ENCODE results near the gene NUDT2. TPM values are rescaled to one million over a fixed set of nuclear protein-coding genes. Genes with fewer than 3 reads are reported as not detected.

The NUDT2 gene
- total and polyA plus RNA-seq, 2 donors (not counting 1 experiment from before 2014, with no cell fraction given) = 12.2 to 20.4 TPM

DNA sequence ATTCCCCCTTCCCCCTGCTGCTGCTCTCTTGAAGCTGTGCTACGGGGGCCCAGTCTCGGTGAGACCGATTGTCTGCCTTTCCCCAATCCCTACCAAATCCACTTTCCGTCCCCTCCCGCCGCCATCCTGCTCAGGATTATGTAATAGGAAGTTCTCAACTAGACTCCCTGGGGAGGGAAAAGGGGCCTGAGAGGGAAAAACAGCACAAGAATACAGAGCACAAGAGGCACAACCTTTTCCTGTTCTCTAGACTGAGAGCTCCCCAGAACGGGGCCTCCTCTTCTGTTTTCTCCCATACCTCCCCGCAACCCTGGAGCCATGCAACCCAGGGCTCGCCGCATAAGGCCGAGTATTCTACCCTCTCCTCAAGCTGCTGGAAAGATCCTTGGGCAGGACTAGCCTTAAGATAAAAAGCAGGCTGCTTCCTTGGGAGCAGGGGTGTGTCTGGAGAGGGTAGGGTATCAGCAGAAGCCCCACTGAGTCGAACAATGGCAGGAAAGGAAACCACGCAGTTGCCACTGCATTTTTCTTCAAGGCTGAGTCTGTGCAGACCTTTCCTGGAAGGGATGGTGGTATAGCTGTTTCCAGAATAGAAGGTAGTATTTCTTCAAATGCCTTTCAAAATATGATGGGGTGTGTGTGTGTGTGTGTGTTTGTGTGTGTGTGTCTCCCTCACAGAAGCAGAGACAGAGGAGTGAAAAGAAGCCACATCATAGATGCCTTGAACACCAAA lies 34.4 kb downstream of the NUDT2 start:
- Histone ChIP-seq H3K9ac (ENCODE audit: low read length) (no peak overlapping the region), H2AFZ (ENCODE audit: insufficient read depth, low read depth, low read length, poor library complexity, severe bottlenecking) (no peak overlapping the region), H4K20me1 (ENCODE audit: control insufficient read depth, insufficient read depth, low read length, poor library complexity, severe bottlenecking) (no peaks in the 10 kb centered on the region), H3K4me3 (ENCODE audit: control extremely low read depth in 1 of 5, extremely low read depth in 1 of 5, insufficient read depth in 1 of 5, low read depth in 2 of 5, low read length in 4 of 5) (no peak overlapping the region), H3K36me3 (replicated peaks in 1 of 2; ENCODE audit: control extremely low read depth in 1 of 2, control insufficient read depth in 1 of 2, extremely low read depth in 1 of 2, insufficient read depth in 2 of 2, low read length in 1 of 2) (no peaks in the 10 kb centered on the region), H3K4me1 (ENCODE audit: control insufficient read depth in 2 of 2, insufficient read depth in 2 of 2, low read length in 2 of 2) (no peaks in the 10 kb centered on the region), H3K27ac (ENCODE audit: low read length in 2 of 2) (no peak overlapping the region), H3K79me2 (ENCODE audit: control insufficient read depth, insufficient read depth, low read length) (no peaks in the 10 kb centered on the region), H3K27me3 (replicated peaks in 1 of 4; ENCODE audit: control extremely low read depth in 1 of 4, control insufficient read depth in 3 of 4, insufficient read depth in 4 of 4, low read length in 3 of 4) (no peaks in the 10 kb centered on the region), H3K9me3 (ENCODE audit: control extremely low read depth in 1 of 3, control insufficient read depth in 2 of 3, insufficient read depth in 1 of 3, low read length in 2 of 3) (peaks cover 0 to 6% (median 0%) of the 10 kb centered on the region in 3 donors), H3K4me2 (replicated peaks; ENCODE audit: low read depth, low read length, poor library complexity, severe bottlenecking) (no peak overlapping the region)
- intact Hi-C loops (cut with micrococcal nuclease) = no loop called here
- H3K4me3 Mint-ChIP-seq = no peak overlapping the region
- ATAC-seq (ENCODE audit: low read depth) = no peak
- no peaks in the 10 kb centered on the region for H3K27me3 Mint-ChIP-seq
- no peak overlapping the region for H3K27ac Mint-ChIP-seq
- TF ChIP-seq EZH2 (IDR thresholded peaks at IDR 0.05; ENCODE audit: borderline replicate concordance, insufficient read depth, low read depth, low read length, poor library complexity, severe bottlenecking) = no peak
- TF ChIP-seq, protein P1, sequence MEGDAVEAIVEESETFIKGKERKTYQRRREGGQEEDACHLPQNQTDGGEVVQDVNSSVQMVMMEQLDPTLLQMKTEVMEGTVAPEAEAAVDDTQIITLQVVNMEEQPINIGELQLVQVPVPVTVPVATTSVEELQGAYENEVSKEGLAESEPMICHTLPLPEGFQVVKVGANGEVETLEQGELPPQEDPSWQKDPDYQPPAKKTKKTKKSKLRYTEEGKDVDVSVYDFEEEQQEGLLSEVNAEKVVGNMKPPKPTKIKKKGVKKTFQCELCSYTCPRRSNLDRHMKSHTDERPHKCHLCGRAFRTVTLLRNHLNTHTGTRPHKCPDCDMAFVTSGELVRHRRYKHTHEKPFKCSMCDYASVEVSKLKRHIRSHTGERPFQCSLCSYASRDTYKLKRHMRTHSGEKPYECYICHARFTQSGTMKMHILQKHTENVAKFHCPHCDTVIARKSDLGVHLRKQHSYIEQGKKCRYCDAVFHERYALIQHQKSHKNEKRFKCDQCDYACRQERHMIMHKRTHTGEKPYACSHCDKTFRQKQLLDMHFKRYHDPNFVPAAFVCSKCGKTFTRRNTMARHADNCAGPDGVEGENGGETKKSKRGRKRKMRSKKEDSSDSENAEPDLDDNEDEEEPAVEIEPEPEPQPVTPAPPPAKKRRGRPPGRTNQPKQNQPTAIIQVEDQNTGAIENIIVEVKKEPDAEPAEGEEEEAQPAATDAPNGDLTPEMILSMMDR (IDR thresholded peaks at IDR 0.05) = no peak
- H3K4me1 Mint-ChIP-seq = no peaks in the 10 kb centered on the region
- ChIA-PET POLR2A (no interaction called here), CTCF (interaction anchor here (1.2 kb wide), 1 partner anchor 40 kb away, joined by 4 read pairs; no protein-coding TSS in a partner anchor)
- H3K9me3 Mint-ChIP-seq (ENCODE audit: insufficient read depth) = no peaks in the 10 kb centered on the region
- no peak for DNase-seq
- WGBS (ENCODE audit: insufficient coverage) = 37% methylated on average over 4 of the region's 13 CpGs

DNA sequence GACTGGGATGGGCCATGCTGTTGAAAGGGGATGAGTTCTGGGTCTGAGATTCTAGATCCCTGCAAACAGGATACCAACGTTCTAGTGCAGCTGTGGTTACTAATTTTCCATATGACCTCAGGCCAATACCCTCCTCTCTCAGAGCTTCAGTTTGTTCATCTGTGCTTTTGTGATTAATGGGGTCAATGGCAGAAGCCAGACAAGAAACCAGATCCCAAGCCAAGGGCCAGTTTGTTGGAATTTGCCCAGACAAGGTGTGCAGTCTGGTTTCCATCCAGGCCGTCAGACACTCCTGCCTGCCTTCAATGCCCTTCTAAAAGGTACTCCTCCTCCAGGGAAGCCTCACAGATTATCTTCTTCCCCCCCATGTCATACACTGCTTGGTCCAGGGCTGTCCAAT lies 35.9 kb downstream of the NUDT2 start:
- no peak overlapping the region for H3K27ac Mint-ChIP-seq
- CTCF ChIA-PET = no interaction called here
- no peak for DNase-seq

More for the DNA sequence above, 35.9 kb downstream of the NUDT2 start:
- no peak for ATAC-seq (ENCODE audit: low read depth)
- H3K9me3 ChIP-seq (ENCODE audit: control extremely low read depth in 1 of 3, control insufficient read depth in 2 of 3, insufficient read depth in 1 of 3, low read length in 2 of 3) = peaks cover 0 to 6% (median 0%) of the 10 kb centered on the region in 3 donors
- no peak for TF ChIP-seq EZH2 (IDR thresholded peaks at IDR 0.05; ENCODE audit: borderline replicate concordance, insufficient read depth, low read depth, low read length, poor library complexity, severe bottlenecking)
- TF ChIP-seq, protein P1 (IDR thresholded peaks at IDR 0.05) = no peak
- H4K20me1 ChIP-seq (ENCODE audit: control insufficient read depth, insufficient read depth, low read length, poor library complexity, severe bottlenecking) = no peaks in the 10 kb centered on the region
- H3K9ac ChIP-seq (ENCODE audit: low read length) = no peak overlapping the region
- H3K4me2 ChIP-seq (replicated peaks; ENCODE audit: low read depth, low read length, poor library complexity, severe bottlenecking) = no peak overlapping the region
- no peaks in the 10 kb centered on the region for H3K27me3 ChIP-seq (replicated peaks in 1 of 4; ENCODE audit: control extremely low read depth in 1 of 4, control insufficient read depth in 3 of 4, insufficient read depth in 4 of 4, low read length in 3 of 4)
- WGBS (ENCODE audit: insufficient coverage) = 100% methylated on average over 1 of the region's 2 CpGs
- no peaks in the 10 kb centered on the region for H3K79me2 ChIP-seq (ENCODE audit: control insufficient read depth, insufficient read depth, low read length)
- Mint-ChIP-seq H3K27me3 (no peaks in the 10 kb centered on the region), H3K4me3 (no peak overlapping the region), H3K9me3 (ENCODE audit: insufficient read depth) (no peaks in the 10 kb centered on the region), H3K4me1 (no peaks in the 10 kb centered on the region)
- intact Hi-C loops (cut with micrococcal nuclease) = no loop called here
- no peak overlapping the region for H3K27ac ChIP-seq (ENCODE audit: low read length in 2 of 2)
- POLR2A ChIA-PET = interaction anchor here (0.5 kb wide), 1 partner anchor 15 kb away, joined by 12 read pairs; no protein-coding TSS in a partner anchor
- no peaks in the 10 kb centered on the region for H3K36me3 ChIP-seq (replicated peaks in 1 of 2; ENCODE audit: control extremely low read depth in 1 of 2, control insufficient read depth in 1 of 2, extremely low read depth in 1 of 2, insufficient read depth in 2 of 2, low read length in 1 of 2)
- no peaks in the 10 kb centered on the region for H3K4me1 ChIP-seq (ENCODE audit: control insufficient read depth in 2 of 2, insufficient read depth in 2 of 2, low read length in 2 of 2)
- no peak overlapping the region for H3K4me3 ChIP-seq (ENCODE audit: control extremely low read depth in 1 of 5, extremely low read depth in 1 of 5, insufficient read depth in 1 of 5, low read depth in 2 of 5, low read length in 4 of 5)
- no peak overlapping the region for H2AFZ ChIP-seq (ENCODE audit: insufficient read depth, low read depth, low read length, poor library complexity, severe bottlenecking)

Measured in B cell (primary cell).